Neural cell (in vitro differentiated cells): Measurements from ENCODE around the gene EPS8.

Experiments used
- CTCF ChIP-seq: fragments of 450-650 bp; IDR thresholded peaks from 2 replicates; pipeline ENCODE4 v1.5.1; 2014; ENCODE audit warnings: antibody characterized with exemption, mild to moderate bottlenecking, moderate library complexity; ENCODE audit not compliant: poor library complexity, severe bottlenecking
- EZH2 ChIP-seq: fragments of 200-600, 300-800 bp; shearing (Covaris generic), sonication (generic); IDR thresholded peaks from 2 replicates; pipeline ENCODE4 v1.6.1; 2014; ENCODE audit warnings: antibody characterized with exemption, low read length, borderline replicate concordance, mild to moderate bottlenecking; ENCODE audit not compliant: insufficient read depth, poor library complexity, severe bottlenecking
- POLR2AphosphoS5 ChIP-seq: IDR thresholded peaks from 2 replicates; pipeline ENCODE4 v1.6.1; 2012
- RAD21 ChIP-seq: fragments of 450-650 bp; conservative IDR thresholded peaks from 2 replicates; pipeline ENCODE4 v1.6.1; 2014; ENCODE audit warnings: antibody characterized with exemption, mild to moderate bottlenecking, moderate library complexity

GRCh38 chr12:15823360-15824128, 34.4 kb upstream of the EPS8 start:
- TF ChIP-seq EZH2 (no peak), POLR2AphosphoS5 (no peak), CTCF (no peak), RAD21 (no peak)
